ENCODE data around the gene OTOA. TPM values are rescaled to one million over a fixed set of nuclear protein-coding genes. Genes with fewer than 3 reads are reported as not detected.
"Not testable (repeated sequence)": the region's sequence is repeated elsewhere in the genome, so short reads cannot be mapped to it uniquely, and the experiment has no call there.

Gene OTOA
- total RNA-seq, 1 experiment from 2014 or later = not detected

GRCh38 chr16:21727344-21727743 is 63.6 kb downstream of the OTOA start:
- DNase-seq = no peak
- no peak overlapping the region for H3K4me3 ChIP-seq
- H3K27me3 ChIP-seq = peaks cover 2% of the 10 kb centered on the region; the same call in 1 of the 2 replicates
- H3K36me3 ChIP-seq = no peaks in the 10 kb centered on the region
- no peaks in the 10 kb centered on the region for H3K9me3 ChIP-seq

- not testable (repeated sequence) for DNase-seq, H3K4me3 ChIP-seq, H3K27me3 ChIP-seq, H3K36me3 ChIP-seq, H3K9me3 ChIP-seq
Observed at GRCh38 chr16:21731233-21731632, 67.5 kb downstream of the OTOA start.

- DNase-seq, H3K27me3 ChIP-seq, H3K36me3 ChIP-seq, H3K9me3 ChIP-seq, H3K4me3 ChIP-seq: not testable (repeated sequence)
Observed at GRCh38 chr16:21740637-21741036, 76.9 kb downstream of the OTOA start.

- DNase-seq, H3K4me3 ChIP-seq, H3K27me3 ChIP-seq, H3K9me3 ChIP-seq, H3K36me3 ChIP-seq: not testable (repeated sequence)
Observed at GRCh38 chr16:21756192-21757079, 92.7 kb downstream of the OTOA start.

GRCh38 chr16:21757080-21757671 is 93.4 kb downstream of the OTOA start:
- not testable (repeated sequence) for H3K4me3 ChIP-seq, DNase-seq, H3K36me3 ChIP-seq, H3K27me3 ChIP-seq, H3K9me3 ChIP-seq

GRCh38 chr16:21768280-21768679 is 104.5 kb downstream of the OTOA start:
- not testable (repeated sequence) for H3K36me3 ChIP-seq

GRCh38 chr16:21768810-21769209 is 105.0 kb downstream of the OTOA start:
- H3K9me3 ChIP-seq, H3K27me3 ChIP-seq, H3K4me3 ChIP-seq, H3K36me3 ChIP-seq, DNase-seq: not testable (repeated sequence)

More at GRCh38 chr16:21768280-21768679, 104.5 kb downstream of the OTOA start:
- not testable (repeated sequence) for H3K9me3 ChIP-seq, H3K4me3 ChIP-seq, H3K27me3 ChIP-seq, DNase-seq

- not testable (repeated sequence) for H3K4me3 ChIP-seq, H3K9me3 ChIP-seq, H3K36me3 ChIP-seq, H3K27me3 ChIP-seq
- DNase-seq = peak; percentile 43
Observed at GRCh38 chr16:21769284-21769683, 105.5 kb downstream of the OTOA start.

- not testable (repeated sequence) for DNase-seq, H3K4me3 ChIP-seq, H3K9me3 ChIP-seq, H3K36me3 ChIP-seq, H3K27me3 ChIP-seq
Observed at GRCh38 chr16:21770584-21770983, 106.8 kb downstream of the OTOA start.

GRCh38 chr16:21772547-21773206 is 108.9 kb downstream of the OTOA start:
- not testable (repeated sequence) for H3K27me3 ChIP-seq, H3K4me3 ChIP-seq, H3K36me3 ChIP-seq, H3K9me3 ChIP-seq
- peak; percentile 28 for DNase-seq

GRCh38 chr16:21773207-21773553 is 109.4 kb downstream of the OTOA start:
- H3K27me3 ChIP-seq, H3K36me3 ChIP-seq, H3K9me3 ChIP-seq: not testable (repeated sequence)

GRCh38 chr16:21780525-21780924 is 116.8 kb downstream of the OTOA start:
- H3K9me3 ChIP-seq, H3K36me3 ChIP-seq, H3K4me3 ChIP-seq, DNase-seq, H3K27me3 ChIP-seq: not testable (repeated sequence)

More at GRCh38 chr16:21773207-21773553, 109.4 kb downstream of the OTOA start:
- not testable (repeated sequence) for H3K4me3 ChIP-seq, DNase-seq

- not testable (repeated sequence) for H3K36me3 ChIP-seq, H3K9me3 ChIP-seq, DNase-seq, H3K4me3 ChIP-seq, H3K27me3 ChIP-seq
Observed at GRCh38 chr16:21790506-21790905, 126.7 kb downstream of the OTOA start.

GRCh38 chr16:21793310-21793709 is 129.5 kb downstream of the OTOA start:
- H3K27me3 ChIP-seq, H3K4me3 ChIP-seq, H3K9me3 ChIP-seq, DNase-seq, H3K36me3 ChIP-seq: not testable (repeated sequence)

- H3K9me3 ChIP-seq, H3K4me3 ChIP-seq, H3K36me3 ChIP-seq, DNase-seq, H3K27me3 ChIP-seq: not testable (repeated sequence)
Observed at GRCh38 chr16:21798601-21799000, 134.8 kb downstream of the OTOA start.

- not testable (repeated sequence) for H3K4me3 ChIP-seq, H3K27me3 ChIP-seq, H3K36me3 ChIP-seq, H3K9me3 ChIP-seq, DNase-seq
Observed at GRCh38 chr16:21801538-21802374, 138.0 kb downstream of the OTOA start.

- not testable (repeated sequence) for H3K27me3 ChIP-seq, H3K4me3 ChIP-seq, DNase-seq
Observed at GRCh38 chr16:21802375-21802663, 138.6 kb downstream of the OTOA start.

More at GRCh38 chr16:21802375-21802663, 138.6 kb downstream of the OTOA start:
- H3K9me3 ChIP-seq, H3K36me3 ChIP-seq: not testable (repeated sequence)

All from MG63 (cell line).